Posterior vena cava (tissue), 2 donors: Measurements from ENCODE around the gene RAF1. TPM values are rescaled to one million over a fixed set of nuclear protein-coding genes. Genes with fewer than 3 reads are reported as not detected.

Source experiments
- DNase-seq: peaks from one replicate; pipeline ENCODE4 v3.0.0-alpha.2; 2020; ENCODE audit warnings: low spot score
- intact Hi-C, 2 donors: fragments of 100-400 bp; cut with DNase I; formaldehyde crosslinking; loops; one replicate each; pipeline versions ENCODE4 v1.14.1 to v1.14.2; 2022 to 2023
- total RNA-seq, 2 donors: library from RNA; stranded (reverse); fragmentation: NEBNext Ultra II Directional; extraction: Animal tissue kit (Norgen Biotek cat#: 25700); gene quantifications; one replicate each; pipeline ENCODE4 v1.2.1, GENCODE V29; 2021
- donor health status: DM: yes; HTN: yes; CAD: no.
- donor health status: DM: yes; HTN: yes; CAD: no.

The RAF1 gene
- total RNA-seq, 2 donors from 2014 or later, result 73.9 to 85.4 TPM

DNA sequence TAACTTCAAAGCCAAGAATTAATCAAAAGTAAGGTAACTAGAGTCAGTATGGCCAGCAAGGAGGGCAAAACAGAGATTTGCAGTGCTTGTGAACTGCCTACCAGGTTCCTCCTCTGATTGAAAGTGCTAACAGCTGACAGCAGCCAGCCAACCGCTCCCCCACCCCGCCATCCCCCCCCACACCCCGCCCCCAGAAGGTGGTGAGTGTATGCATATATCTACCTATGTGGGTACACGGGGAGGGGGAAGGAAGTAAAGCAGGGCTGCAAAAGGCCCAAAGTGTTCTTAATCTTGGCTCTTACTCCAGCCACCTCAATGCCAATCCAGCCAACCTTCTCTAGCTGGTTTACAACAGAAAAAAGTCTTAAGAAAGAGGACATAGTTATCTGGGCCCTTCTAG lies 50.7 kb downstream of the RAF1 start:
- intact Hi-C loops, result no loop called here
- no peak for DNase-seq

DNA sequence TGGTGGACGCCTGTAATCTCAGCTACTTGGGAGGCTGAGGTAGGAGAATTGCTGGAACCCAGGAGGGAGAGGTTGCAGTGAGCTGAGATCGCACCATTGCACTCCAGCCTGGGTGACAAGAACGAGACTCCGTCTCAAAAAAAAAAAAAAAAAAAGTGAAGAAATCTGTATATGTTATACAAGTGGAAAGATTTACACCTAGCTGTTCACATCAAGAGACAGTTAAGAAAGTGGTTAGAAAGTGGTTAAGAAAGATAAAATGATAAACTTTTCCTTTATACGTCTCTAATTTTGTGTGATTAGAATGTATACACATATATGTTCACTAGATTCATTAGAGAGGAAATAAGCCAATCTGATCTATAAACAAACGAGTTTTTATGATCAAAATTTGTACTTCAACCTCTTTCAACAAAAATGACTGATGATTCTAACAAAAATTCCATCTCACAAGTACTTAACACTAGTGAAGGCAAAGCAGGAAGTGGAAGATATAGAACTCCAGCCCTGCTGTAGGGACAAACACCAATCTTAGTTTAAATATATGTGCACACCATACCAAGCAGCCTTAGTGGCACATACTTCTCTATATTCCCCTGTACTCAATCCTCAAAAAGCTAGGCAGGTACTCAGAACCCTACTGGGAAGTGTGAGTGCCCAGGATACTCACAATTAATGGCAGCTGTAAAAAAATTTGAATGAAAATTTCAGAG lies 51.2 kb downstream of the RAF1 start:
- intact Hi-C loops, result no loop called here
- DNase-seq, result no peak

DNA sequence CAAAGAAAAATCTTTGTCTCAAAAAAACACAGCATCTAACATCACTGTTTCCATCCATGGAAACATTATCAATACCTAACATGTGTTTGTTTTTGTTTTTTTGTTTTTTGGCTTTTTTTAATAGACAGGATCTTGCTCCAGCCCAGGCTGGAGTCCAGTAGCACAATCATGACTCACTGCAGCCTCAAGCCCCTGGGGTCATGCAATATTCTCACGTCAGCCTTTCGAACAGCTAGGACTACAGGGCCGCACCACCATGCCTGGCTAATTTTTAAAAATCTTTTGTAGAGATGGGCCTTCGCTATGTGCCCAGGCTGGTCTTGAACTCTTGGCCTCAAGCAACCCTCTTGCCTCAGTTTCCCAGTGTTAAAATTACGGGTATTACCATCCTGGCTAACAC lies 52.8 kb downstream of the RAF1 start:
- intact Hi-C loops, result no loop called here
- DNase-seq, result no peak

DNA sequence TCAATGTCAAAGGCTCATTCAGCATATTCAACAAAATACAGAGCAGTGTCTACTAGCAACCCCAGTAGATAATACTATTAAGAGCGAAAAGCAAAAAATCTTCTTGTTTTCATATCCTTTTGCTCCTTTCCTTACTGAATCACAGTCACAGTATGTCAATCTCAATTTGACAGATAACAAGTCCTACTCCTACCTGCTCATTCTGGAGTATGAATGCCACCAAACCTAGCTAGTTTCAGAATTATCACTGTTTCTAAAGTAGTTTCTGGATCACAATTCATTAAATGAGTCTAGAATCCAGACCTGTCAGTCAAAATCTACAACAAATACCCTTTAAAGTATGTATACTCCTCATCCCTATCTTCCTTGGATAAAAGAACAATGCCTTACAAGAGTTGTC lies 55.5 kb downstream of the RAF1 start:
- DNase-seq, result no peak
- intact Hi-C loops, result no loop called here

DNA sequence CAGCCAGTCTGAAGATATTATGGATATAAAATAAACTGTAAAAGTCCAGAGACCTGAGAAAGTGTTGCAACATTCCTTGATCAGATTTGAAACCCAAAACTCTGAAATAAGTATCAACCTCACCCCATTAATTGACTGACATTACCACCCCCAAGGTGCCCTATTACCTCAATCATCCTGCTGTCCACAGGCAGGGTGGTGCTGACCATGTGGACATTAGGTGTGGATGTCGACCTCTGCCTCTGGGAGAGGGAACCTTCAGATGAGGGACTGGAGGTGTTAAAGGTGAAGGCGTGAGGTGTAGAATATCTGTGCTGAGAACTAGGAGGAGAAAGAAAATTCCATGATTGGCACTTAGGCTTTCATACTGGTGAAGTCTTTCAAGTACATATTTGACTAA lies 59.9 kb downstream of the RAF1 start:
- intact Hi-C loops, result no loop called here
- no peak for DNase-seq

DNA sequence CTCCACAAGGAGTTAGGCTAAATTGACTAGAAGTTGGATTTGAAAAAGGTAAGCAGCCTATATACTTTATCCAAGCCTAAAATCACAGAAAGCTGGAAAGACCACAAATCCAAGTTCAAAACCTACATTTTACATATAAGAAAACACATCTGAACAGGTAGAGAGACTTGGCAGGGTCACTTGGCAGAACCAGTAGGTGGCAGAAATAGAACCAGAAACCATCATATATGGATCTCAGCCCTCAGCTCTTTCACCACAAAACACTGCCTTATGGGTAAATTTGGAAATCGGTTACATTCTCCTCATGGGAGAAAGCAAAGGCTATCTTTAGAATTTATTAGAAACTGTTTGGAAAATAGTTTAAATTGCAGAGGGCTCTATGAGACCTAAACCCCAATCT lies 62.8 kb downstream of the RAF1 start:
- no peak for DNase-seq
- intact Hi-C loops, result no loop called here

DNA sequence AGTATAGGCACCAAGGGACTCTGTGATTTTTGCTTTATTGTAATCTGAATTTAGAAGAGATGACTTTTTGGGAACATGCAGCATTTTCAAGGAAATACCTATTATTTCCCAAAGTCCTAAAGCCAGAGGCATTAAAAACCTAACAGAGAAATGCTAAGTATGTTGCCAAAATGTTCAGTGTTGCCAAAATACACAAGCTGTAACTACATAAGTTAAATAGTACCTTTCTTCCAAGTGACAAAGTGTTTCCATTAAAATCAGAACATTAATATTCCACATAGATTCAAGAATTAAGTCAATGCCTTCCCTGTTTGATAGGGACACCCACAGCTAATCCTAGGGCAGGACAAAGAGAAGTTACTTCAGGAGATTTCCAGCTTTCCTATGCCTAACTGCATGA lies 65.0 kb downstream of the RAF1 start:
- no peak for DNase-seq
- intact Hi-C loops, result loop anchor here in 1 of 2 donors (10.0 kb wide), 1 partner anchor 116 kb away; no protein-coding TSS in a partner anchor

DNA sequence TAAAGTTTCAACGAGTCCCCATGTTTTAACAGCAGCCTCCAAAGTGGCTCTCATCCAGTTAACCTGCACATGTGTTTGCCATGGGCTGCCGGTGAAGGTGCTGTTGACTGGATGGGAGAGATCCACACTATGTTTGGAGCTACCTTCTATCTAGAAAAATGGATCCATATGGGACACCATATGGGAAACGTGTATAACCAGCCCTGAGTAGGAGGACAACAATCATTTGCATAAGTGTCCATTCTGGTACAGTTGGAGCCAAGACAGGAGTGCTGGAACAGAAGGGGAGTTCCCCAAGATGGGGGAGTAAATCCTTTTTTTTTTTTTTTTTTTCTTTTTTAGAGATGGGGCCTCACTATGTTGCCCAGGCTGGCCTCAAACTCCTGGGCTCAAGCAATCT lies 70.4 kb downstream of the RAF1 start:
- intact Hi-C loops, result loop anchor here in 1 of 2 donors (10.0 kb wide), 1 partner anchor 121 kb away; no protein-coding TSS in a partner anchor
- no peak for DNase-seq

DNA sequence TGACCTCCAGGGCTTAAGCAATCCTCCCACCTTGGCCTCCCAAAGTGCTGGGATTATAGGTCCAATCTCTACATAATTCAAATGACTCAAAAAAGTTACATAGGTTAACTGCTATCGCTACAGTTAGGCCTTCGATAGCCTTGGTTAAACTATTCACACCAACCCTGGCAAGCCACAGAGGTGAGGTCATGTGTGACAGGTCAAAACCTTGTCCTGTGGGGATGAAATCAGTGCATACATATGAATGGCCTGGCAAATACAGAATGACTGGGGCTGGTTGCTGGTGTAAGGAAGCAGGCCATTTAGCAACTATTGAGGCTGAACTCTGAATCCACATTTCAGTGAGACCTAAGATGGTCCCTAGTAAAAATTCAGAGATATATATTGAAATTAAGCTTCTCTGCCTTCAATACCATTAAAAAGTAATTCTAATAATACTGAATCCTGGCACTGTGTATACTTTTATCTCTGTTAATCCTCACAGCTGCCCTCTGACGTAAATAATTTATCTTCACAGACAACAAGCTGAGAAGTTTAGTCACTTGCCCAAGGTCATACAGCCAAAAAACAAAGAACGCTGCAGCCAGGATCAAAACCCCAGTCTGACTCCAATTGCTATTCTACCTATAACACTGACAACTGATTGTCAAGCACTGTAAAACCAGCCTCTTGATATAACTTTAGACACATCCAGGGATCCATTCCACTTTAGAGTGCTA lies 71.8 kb downstream of the RAF1 start:
- no peak for DNase-seq
- intact Hi-C loops, result loop anchor here in 1 of 2 donors (10.0 kb wide), 1 partner anchor 123 kb away; no protein-coding TSS in a partner anchor

DNA sequence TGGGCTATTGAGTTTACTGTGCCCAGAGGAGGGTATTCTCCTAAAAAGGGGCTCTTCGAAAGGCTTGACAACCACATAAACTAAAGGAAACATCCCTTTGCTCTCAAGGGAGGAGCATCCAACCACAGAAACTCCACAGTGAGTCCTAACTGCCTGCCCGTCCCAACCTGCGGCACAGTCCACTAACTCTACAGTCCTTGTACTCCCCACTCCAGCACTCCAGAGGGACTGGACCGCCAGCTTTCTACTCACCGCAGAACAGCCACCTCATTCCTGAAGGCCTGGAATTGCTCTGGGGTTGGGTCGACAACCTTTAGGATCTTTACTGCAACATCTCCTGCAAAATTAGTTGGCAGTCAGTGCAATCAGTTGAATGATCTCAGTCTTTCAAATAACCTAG lies 72.5 kb downstream of the RAF1 start:
- intact Hi-C loops, result loop anchor here in 1 of 2 donors (10.0 kb wide), 1 partner anchor 123 kb away; no protein-coding TSS in a partner anchor

DNA sequence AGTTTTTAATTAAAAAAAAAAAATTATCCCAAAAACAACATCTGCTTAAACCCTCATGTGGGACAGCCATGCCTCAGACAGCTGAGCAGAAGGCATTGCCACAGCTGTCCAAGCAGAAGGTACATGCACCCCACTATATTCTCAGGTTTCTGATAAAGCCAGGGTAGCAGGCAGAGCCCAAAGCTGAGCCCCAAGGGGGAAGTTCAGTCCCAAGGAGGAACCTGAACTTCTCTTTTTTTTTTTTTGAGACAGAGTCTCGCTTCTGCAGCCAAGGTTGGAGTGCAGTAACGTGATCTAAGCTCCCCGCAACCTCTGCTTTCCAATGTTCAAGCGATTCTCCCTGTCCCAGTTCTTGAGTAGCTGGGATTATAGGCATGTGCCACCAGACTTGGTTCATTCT lies 73.8 kb downstream of the RAF1 start:
- no peak for DNase-seq
- intact Hi-C loops, result loop anchor here in 1 of 2 donors (10.0 kb wide), 1 partner anchor 125 kb away; no protein-coding TSS in a partner anchor

More for the DNA sequence above, 72.5 kb downstream of the RAF1 start:
- no peak for DNase-seq

DNA sequence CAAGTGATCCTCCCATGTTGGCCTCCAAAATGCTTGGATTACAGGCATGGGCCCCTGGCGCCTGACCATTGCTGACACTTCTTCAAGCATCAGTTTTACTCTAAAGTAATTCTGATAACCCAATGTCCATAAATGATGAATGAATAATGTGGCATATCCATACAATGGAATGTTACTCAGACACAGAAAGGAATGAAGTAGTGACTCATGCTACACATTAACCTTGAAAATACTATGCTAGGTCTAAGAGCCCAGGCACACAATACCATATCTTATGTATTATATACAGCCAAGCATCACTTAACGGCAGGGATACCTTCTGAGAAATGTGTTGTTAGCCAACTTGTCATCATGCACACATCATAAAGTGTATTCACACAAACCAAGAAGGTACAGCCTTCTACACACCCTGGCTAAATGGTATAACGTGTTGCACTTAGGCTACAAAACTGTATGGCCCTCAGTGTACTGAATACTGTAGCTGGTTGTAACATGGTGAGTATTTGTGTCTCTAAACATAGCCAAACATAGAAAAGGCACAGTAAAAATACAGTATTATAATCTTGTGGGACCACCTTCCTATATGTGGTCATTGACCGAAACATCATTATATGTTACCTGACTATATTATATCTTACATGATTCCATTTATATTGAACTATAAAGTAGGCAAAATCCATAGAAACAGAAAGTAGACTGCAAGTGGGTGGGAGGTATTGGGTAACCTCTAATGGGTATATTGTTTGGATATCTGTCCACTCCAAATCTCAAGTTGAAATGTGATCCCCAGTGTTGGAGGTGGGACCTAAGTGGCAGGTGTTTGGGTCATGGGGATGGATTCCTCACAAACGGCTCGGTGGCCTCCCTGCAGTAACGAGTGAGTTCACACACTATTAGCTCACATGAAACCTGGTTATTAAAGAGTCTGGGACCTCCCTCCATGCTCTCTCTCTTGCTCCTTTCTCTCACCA lies 75.6 kb downstream of the RAF1 start:
- DNase-seq, result no peak
- intact Hi-C loops, result no loop called here

DNA sequence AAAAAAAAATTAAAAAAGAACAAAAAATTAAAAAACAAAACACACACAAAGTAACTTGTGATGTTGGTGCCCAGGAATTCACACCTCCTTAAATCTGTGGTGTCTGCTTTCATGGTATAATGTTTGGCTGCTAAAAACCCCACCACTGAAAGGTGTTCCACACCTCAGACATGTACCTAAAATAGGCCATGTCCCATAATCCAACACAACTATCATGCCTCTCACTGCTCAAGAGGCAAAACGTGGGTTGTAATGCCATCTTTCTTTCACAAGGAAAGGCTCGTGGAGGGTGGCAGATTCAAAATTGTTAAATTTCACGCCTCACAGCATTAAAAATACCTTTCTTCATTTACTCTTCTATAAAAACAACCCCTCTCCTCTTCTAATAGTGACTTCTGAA lies 77.5 kb downstream of the RAF1 start:
- no peak for DNase-seq
- intact Hi-C loops, result no loop called here

DNA sequence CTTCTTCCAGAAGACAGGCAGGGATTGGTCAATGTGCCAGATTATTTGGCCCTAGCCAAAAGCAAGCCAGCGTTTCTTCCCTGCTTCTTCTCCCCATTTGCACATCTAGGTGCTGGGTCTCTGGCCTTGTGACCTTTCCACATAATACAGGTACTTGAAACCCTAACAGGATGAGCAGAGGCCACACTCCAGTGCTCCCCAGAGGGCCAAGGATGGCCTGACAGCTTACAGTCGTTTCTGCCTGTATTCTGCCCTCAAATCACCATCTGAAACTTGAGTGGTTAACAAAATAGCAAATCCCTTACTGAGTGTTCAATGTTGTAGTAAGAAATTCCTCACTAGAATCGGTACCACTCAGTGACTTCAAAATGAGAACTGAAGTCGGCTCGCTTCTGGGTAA lies 77.9 kb downstream of the RAF1 start:
- no peak for DNase-seq
- intact Hi-C loops, result no loop called here

DNA sequence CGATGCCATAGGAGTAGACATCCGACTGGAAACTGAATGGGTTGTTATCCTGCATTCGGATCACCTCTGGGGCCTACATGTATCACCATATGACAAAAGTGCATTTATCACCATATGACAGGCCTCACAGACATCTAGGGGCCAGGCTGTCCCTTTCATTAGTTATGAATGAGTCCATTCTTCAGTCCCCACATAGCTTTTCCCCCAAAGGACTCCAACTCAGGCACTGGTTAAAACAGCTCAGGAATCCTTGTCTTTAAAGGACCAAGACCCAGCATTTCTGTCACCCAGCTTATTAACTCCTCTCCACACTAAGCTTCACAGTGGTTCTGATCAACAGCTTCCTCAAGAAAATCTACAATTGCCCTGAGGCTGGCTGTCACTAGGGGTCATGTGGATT lies 78.7 kb downstream of the RAF1 start:
- intact Hi-C loops, result no loop called here

DNA sequence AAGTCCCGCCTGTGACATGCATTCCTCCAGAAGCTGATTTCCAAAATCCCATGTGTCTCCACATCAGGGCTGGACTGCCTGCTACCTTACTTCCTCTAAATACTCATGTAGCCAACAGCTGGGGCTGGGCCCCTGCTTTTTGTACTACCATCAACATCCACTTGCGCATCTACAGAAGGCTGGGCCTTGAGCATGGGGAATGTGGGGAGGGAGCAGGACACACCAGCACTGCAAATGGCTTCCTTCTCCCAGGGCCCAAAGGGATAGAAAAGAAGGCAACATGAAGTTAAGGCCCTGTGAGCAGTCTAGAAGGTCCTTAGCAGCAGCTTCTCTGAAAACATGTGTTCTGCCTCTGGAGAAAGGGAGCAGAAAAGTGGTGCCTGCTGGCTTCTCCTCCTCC lies 79.8 kb downstream of the RAF1 start:
- no peak for DNase-seq
- intact Hi-C loops, result no loop called here

More for the DNA sequence above, 78.7 kb downstream of the RAF1 start:
- DNase-seq, result no peak

DNA sequence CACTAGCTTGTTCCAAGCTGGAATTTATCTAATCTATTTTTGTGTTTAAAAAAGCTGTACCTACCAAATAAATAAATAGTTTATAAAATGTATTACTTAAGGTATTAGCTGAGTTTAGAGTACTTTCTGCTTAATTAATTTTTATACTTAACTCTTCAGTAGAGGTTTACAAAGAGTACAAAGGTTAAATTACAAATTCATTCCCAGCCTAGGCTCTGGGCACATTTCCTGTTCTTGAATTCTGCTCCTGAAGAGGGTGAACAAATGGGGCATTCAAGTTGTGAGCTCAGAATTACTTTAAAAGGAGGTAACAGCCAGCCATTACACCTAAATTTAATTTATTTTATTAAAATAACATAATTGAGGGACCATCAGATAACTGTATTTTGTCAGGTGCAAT lies 80.6 kb downstream of the RAF1 start:
- DNase-seq, result no peak
- intact Hi-C loops, result no loop called here

DNA sequence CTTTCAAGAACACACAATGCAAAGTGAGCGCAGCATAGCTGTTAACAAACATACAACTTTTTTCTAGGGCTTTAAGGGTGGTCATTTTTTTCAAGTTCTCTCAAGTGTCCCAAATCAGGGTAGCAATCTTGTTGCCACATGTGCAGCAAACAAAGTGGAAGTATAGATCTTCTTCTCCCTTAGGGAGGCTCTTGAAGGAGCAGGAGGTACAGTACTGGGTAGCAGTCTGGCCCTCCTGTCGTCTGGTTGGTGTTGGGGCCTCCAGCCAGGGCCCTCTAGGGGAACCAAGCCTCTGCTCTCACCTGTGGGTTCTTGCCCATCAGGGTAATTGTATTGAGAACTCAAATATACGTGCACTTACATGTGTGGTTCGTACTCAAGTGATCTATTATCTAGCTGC lies 81.2 kb downstream of the RAF1 start:
- no peak for DNase-seq
- intact Hi-C loops, result no loop called here

DNA sequence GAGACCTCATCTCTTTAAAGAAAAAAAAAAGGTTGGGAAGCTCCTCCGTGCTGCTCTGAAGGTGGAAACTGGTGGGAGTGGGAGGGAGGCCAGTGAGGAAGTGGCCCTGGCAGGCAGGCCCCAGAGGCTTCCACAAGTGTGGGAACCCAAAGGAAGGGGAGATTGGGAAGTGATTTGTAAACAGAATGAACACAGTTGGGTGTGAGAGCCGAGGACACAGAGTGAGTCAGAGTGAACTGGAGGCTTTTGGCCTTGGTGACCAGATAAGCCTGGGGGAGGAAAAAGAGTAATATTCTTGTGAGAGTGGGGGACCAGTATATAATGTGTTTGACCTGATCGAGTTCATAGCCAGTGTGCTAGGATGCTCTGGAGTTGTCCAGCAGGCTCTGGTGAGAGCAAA lies 84.0 kb downstream of the RAF1 start:
- intact Hi-C loops, result no loop called here

DNA sequence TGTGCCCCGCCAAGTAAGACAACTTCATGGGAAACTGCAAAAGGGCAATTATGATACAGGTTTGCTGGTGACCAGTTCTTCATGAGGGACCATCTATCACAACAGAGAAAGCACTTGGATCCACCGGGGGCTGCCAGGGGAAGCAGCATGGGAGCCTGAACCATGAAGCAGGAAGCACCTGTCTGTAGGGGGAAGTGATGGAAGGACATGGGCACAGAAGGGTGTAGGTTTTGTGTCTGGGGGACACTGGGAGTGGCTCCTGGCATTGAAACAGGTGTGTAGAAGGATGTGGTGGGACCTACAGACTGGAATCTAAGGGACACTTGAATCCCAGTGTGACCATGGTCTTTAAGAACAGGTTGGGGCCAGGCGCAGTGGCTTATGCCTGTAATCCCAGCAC lies 84.5 kb downstream of the RAF1 start:
- DNase-seq, result no peak
- intact Hi-C loops, result no loop called here

More for the DNA sequence above, 84.0 kb downstream of the RAF1 start:
- DNase-seq, result no peak
